ENCODE measurements around the gene PROSER3.

PROSER3 gene

DNA sequence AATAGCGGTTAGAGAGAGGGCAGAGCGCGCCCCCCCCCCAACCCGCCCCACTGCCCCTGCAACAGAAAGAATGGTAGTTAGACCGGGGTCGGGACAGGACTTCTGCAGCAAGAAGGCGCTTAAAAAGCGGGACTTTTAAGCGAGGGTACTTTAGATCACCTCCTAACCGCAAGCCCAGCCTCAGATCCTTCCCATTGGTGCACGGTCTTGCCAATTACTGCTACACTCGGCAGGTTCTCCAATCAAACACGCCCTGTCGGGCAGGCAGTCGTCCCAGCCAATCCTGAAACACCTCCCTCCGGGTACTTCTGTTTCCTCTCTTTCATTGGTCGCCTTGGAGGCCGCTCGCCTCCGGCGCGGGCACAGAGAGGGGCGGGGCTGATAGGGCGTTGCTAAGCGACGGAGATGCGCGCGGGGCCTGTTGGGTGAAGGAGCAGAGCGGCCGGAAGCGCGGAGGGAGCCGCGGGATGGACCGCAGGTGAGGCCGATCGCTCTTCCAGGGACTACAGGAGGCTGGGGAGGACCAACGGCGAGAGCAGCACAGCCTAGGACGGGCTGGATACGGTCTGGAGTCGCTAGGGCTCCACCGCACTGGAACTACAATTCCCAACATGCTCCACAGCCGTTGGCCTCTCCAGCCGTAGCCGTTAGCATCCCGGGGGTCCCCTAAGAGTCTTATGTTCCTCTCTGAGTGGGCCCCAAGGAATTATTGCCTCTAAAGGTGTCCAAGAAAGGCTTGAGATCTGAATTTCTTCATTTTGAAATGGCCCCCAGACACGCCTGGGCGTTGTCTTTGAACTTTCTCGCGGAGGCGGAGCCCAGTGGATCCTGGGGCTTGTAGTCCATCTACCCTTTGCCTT is at the start of gene PROSER3:
PROSER3 (plus strand) TSS at position 428 of the 860 bp plus-strand sequence; CDS start at position 468, 40 bp downstream.
- Histone ChIP-seq H3K36me3 (ENCODE audit: insufficient read depth, low read length) (0 out of 2 replicates have a peak, but pooled peaks cover 6% of the 10 kb centered on the region), H3K79me2 (ENCODE audit: control insufficient read depth, insufficient read depth, low read length, unreplicated experiment) (peaks cover 12% of the 10 kb centered on the region), H3K27ac (ENCODE audit: low read depth, low read length) (peak within 1 kb of the TSS; percentile 95), H3K4me3 (ENCODE audit: low read depth, low read length) (peak within 1 kb of the TSS; percentile 93), H3K27me3 (ENCODE audit: insufficient read depth, low read length) (no peaks in the 10 kb centered on the region), H3K4me1 (ENCODE audit: control insufficient read depth, insufficient read depth, low read length, unreplicated experiment) (peaks cover 22% of the 10 kb centered on the region), H2AFZ (ENCODE audit: low read length, unreplicated experiment) (peak within 1 kb of the TSS; percentile 71)

DNA sequence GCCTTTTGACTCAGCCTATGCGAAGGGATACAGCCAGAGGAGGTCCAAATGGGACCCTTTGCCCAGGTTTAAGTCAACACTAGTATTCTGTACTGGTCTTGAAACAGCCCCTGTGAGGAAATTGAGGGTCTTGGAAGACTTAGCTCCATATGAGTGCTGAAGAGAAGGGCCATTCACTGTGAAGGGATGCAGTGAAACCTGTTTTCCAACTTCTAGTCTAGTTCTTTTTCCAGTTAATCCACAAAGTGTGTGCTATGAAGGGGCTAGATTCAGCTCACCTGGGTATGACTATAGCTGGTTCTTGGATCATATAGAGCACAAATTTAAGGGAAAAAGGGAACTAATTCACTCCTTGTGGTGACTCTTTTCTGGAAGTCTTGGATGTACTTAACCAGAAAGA is 49.6 kb upstream of the PROSER3 start:
- H3K27ac ChIP-seq (ENCODE audit: low read depth, low read length): no peak overlapping the region
- H2AFZ ChIP-seq (ENCODE audit: low read length, unreplicated experiment): no peak overlapping the region
- no peaks in the 10 kb centered on the region for H3K36me3 ChIP-seq (ENCODE audit: insufficient read depth, low read length)
- no peaks in the 10 kb centered on the region for H3K79me2 ChIP-seq (ENCODE audit: control insufficient read depth, insufficient read depth, low read length, unreplicated experiment)
- H3K4me1 ChIP-seq (ENCODE audit: control insufficient read depth, insufficient read depth, low read length, unreplicated experiment): peaks cover 5% of the 10 kb centered on the region
- H3K27me3 ChIP-seq (ENCODE audit: insufficient read depth, low read length): no peaks in the 10 kb centered on the region
- no peak overlapping the region for H3K4me3 ChIP-seq (ENCODE audit: low read depth, low read length)

DNA sequence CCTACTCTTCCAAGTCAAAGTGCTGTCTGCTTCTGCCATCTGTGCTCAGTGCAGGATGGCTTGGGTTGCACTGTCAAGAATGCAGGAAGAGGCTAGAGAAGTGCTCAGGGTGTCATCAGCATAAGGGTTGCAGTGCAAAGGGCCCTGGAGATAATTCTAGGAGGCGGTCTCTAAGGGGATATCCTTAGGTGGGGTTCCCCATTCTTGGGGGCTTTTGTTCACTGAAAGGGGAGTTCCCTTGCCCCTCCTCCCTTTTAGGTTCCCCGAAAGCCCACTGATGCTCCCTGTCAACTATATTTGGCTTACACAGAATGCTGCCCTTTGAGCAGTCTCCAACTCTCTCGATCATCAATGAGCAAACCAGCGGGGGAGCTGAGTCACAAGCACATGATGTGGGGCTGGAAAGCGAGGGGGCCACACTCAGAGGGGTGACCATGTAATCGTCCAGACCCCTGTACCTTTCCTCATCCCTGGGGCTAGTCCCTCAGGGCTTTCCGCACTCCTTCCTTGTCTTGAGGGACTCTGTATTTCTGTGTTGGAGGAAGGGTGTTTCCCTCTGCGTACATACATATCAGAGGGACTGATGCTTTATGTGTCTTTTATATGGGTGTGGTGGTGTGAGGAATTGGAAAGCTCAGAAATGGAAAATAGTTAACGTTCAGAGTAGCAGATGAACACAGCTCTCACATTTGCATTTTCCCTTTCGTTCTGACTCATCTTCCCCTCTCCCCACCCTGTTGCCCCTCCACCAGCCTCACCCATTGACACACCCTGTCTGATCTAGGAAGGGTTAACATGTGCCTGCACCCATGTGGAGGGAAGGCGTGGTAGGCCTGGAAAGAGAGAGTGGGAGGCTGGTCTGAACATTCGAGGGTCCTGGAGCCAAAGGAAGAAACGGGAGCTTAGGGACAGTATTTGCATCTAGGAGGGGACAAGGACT is 46.9 kb upstream of the PROSER3 start:
- Histone ChIP-seq H3K4me3 (ENCODE audit: low read depth, low read length) (no peak overlapping the region), H2AFZ (ENCODE audit: low read length, unreplicated experiment) (no peak overlapping the region), H3K79me2 (ENCODE audit: control insufficient read depth, insufficient read depth, low read length, unreplicated experiment) (no peaks in the 10 kb centered on the region), H3K4me1 (ENCODE audit: control insufficient read depth, insufficient read depth, low read length, unreplicated experiment) (peaks cover 9% of the 10 kb centered on the region), H3K27ac (ENCODE audit: low read depth, low read length) (0 out of 2 replicates have a peak overlapping the region, but pooled peaks have one; percentile 48), H3K36me3 (ENCODE audit: insufficient read depth, low read length) (no peaks in the 10 kb centered on the region), H3K27me3 (ENCODE audit: insufficient read depth, low read length) (no peaks in the 10 kb centered on the region)

DNA sequence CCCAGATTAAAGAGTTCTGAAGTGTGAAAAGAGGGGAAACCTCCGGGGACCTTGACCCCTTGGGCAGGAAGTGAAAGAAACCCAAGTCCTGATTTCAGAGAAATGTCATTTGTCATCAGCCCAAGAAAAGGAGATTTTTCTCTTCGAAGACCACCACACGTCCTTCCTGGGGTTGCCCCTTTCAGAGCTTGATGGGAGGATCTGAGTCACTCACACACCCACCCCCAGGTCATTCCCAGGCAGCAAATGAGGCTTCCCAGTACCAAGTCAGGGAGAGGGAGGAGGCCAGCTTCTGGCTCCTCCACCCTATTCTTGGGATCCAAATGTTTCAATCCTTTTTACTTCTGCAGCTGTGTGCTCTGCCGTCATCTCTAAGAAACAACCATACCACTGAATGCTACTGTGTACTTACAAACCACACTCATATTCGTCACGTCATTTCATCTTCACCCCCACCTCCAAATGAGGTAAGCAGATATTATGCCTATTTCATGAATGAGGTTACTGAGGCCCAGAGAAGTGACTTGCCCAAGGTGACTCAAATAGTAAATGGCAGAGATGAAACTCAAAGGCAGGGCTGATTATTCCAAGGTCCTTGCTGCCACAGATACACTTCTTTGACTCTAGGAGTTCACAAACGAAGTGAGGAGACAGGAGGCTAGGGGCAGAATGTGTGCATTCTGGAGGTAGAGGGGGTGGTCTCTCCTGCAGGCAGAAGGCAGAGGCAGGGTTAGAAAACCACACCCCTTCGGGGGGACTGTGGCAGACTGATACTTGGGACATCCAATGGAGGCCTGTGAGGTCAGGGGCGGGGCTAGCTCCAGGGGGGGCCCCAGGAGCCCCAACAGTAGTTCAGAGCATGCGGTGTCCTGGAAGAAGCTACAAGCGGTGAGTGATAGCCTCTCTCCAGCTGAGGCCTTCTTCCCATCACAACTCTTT is 45.1 kb upstream of the PROSER3 start:
- H3K36me3 ChIP-seq (ENCODE audit: insufficient read depth, low read length): no peaks in the 10 kb centered on the region
- no peak overlapping the region for H2AFZ ChIP-seq (ENCODE audit: low read length, unreplicated experiment)
- H3K27me3 ChIP-seq (ENCODE audit: insufficient read depth, low read length): no peaks in the 10 kb centered on the region
- H3K27ac ChIP-seq (ENCODE audit: low read depth, low read length): no peak overlapping the region
- no peak overlapping the region for H3K4me3 ChIP-seq (ENCODE audit: low read depth, low read length)
- H3K79me2 ChIP-seq (ENCODE audit: control insufficient read depth, insufficient read depth, low read length, unreplicated experiment): no peaks in the 10 kb centered on the region
- H3K4me1 ChIP-seq (ENCODE audit: control insufficient read depth, insufficient read depth, low read length, unreplicated experiment): peaks cover 9% of the 10 kb centered on the region

DNA sequence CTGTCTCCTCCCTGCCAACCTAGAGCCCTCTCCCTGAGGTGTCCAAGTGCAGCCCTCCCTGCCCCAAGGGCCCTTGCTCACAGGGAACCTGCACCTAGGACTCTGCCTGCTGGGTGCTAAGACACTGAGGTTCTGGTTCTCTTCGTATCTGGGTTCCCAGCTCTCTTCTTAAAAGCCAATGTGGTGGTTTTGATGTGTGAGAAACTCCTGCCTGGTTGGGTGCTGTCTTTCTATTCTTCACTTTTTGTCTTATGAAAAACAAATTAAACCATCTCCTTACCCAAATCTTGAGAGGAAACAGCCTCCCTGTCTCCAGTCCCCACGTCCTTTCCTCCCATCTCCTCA is 44.5 kb upstream of the PROSER3 start:
- Histone ChIP-seq H3K27me3 (ENCODE audit: insufficient read depth, low read length) (no peaks in the 10 kb centered on the region), H2AFZ (ENCODE audit: low read length, unreplicated experiment) (no peak overlapping the region), H3K4me1 (ENCODE audit: control insufficient read depth, insufficient read depth, low read length, unreplicated experiment) (peaks cover 9% of the 10 kb centered on the region), H3K4me3 (ENCODE audit: low read depth, low read length) (no peak overlapping the region), H3K79me2 (ENCODE audit: control insufficient read depth, insufficient read depth, low read length, unreplicated experiment) (peaks cover 6% of the 10 kb centered on the region), H3K36me3 (ENCODE audit: insufficient read depth, low read length) (no peaks in the 10 kb centered on the region), H3K27ac (ENCODE audit: low read depth, low read length) (no peak overlapping the region)

DNA sequence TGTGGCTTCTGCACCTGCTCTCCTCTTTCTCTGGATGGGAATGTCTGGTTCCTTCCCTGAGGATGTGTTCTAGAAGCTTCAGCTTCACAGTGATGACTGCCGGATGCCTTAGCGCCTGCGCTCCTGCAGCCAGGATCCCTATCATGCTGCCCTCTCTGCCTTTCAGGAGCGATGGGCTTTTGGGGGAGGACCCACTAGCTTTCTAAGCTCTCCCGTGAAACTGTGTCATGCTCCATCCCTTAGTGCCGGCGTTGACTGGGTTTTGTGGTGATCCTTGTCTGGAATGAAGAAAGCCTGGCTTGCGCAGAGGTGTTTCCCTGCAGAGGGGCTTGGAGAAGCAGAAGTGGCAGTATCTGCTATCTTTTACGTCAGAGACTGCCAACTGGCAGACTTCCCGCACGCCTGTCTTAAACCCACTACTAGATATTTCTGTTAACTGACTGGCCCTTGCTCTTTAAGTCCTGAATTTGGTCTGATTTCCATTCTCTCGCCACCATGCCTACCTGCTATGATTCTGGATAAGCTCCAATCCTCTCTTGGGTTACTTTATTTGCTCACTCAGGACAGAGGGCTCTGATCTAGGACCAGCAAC is 44.0 kb upstream of the PROSER3 start:
- Histone ChIP-seq H3K4me1 (ENCODE audit: control insufficient read depth, insufficient read depth, low read length, unreplicated experiment) (peaks cover 9% of the 10 kb centered on the region), H3K27me3 (ENCODE audit: insufficient read depth, low read length) (no peaks in the 10 kb centered on the region), H3K36me3 (ENCODE audit: insufficient read depth, low read length) (no peaks in the 10 kb centered on the region), H2AFZ (ENCODE audit: low read length, unreplicated experiment) (no peak overlapping the region), H3K79me2 (ENCODE audit: control insufficient read depth, insufficient read depth, low read length, unreplicated experiment) (peaks cover 11% of the 10 kb centered on the region), H3K27ac (ENCODE audit: low read depth, low read length) (no peak overlapping the region), H3K4me3 (ENCODE audit: low read depth, low read length) (no peak overlapping the region)

DNA sequence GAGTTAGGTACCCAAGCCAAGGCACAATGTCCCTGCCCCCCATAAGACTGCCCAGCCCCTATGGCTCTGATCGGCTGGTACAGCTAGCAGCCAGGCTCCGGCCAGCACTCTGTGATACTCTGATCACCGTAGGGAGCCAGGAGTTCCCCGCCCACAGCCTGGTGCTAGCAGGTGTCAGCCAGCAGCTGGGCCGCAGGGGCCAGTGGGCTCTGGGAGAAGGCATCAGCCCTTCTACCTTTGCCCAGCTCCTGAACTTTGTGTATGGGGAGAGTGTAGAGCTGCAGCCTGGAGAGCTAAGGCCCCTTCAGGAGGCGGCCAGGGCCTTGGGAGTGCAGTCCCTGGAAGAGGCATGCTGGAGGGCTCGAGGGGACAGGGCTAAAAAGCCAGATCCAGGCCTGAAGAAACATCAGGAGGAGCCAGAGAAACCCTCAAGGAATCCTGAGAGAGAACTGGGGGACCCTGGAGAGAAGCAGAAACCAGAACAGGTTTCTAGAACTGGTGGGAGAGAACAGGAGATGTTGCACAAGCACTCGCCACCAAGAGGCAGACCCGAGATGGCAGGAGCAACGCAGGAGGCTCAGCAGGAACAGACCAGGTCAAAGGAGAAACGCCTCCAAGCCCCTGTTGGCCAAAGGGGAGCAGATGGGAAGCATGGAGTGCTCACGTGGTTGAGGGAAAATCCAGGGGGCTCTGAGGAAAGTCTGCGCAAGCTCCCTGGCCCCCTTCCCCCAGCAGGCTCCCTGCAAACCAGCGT is 43.2 kb upstream of the PROSER3 start:
- no peaks in the 10 kb centered on the region for H3K27me3 ChIP-seq (ENCODE audit: insufficient read depth, low read length)
- H3K4me3 ChIP-seq (ENCODE audit: low read depth, low read length): no peak overlapping the region
- H2AFZ ChIP-seq (ENCODE audit: low read length, unreplicated experiment): no peak overlapping the region
- H3K36me3 ChIP-seq (ENCODE audit: insufficient read depth, low read length): no peaks in the 10 kb centered on the region
- H3K27ac ChIP-seq (ENCODE audit: low read depth, low read length): no peak overlapping the region
- peaks cover 9% of the 10 kb centered on the region for H3K4me1 ChIP-seq (ENCODE audit: control insufficient read depth, insufficient read depth, low read length, unreplicated experiment)
- peaks cover 19% of the 10 kb centered on the region for H3K79me2 ChIP-seq (ENCODE audit: control insufficient read depth, insufficient read depth, low read length, unreplicated experiment)

DNA sequence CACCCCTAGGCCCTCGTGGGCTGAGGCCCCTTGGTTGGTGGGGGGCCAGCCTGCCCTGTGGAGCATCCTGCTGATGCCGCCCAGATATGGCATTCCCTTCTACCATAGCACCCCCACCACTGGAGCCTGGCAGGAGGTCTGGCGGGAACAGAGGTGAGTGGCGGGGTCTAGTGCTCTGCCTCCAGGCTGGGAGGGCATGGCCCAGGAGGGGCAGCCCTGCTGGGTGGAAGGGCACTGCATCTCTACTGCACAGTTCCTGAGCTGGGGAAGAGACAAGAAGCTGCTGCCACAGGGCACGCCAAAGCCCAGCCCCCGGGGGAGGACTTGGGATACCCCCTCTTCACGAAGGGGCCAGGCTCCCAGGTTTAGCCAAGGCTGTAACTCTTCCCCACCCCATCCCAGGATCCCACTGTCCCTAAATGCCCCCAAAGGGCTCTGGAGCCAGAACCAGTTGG is 42.6 kb upstream of the PROSER3 start:
- Histone ChIP-seq H3K4me1 (ENCODE audit: control insufficient read depth, insufficient read depth, low read length, unreplicated experiment) (peaks cover 9% of the 10 kb centered on the region), H2AFZ (ENCODE audit: low read length, unreplicated experiment) (no peak overlapping the region), H3K4me3 (ENCODE audit: low read depth, low read length) (peak overlapping the region; percentile 82; the same call in 1 of the 2 replicates), H3K27me3 (ENCODE audit: insufficient read depth, low read length) (no peaks in the 10 kb centered on the region), H3K79me2 (ENCODE audit: control insufficient read depth, insufficient read depth, low read length, unreplicated experiment) (peaks cover 24% of the 10 kb centered on the region), H3K36me3 (ENCODE audit: insufficient read depth, low read length) (no peaks in the 10 kb centered on the region), H3K27ac (ENCODE audit: low read depth, low read length) (no peak overlapping the region)

DNA sequence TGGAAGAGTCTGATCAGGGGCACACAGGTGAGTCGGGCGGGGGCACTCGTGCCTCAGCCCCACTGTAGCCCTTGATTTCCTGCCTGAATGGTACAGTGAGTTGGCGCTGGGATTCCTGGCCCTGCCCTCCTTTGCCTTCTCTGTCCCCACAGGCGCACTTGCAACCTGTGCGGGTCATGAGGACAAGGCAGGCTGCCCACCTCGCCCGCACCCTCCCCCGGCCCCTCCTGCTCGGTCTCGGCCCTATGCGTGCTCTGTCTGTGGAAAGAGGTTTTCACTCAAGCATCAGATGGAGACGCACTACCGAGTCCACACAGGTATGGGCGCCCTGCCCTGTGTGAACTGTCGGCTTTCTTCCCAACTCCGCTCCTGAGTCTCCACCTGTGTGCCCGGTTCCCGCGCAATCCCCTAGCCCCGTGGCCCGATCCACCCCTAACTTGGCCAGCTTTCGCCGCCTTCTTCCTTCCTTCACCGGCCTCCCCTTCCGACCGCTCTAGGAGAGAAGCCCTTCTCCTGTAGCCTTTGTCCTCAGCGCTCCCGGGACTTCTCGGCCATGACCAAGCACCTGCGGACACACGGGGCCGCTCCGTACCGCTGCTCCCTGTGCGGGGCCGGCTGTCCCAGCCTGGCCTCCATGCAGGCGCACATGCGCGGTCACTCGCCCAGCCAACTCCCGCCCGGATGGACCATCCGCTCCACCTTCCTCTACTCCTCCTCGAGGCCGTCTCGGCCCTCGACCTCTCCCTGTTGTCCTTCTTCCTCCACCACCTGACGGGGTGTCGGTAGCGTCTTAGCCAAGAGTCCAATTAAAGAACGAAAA is 41.8 kb upstream of the PROSER3 start:
- Histone ChIP-seq H3K27ac (ENCODE audit: low read depth, low read length) (peak overlapping the region; percentile 25; the same call in 1 of the 2 replicates), H3K4me3 (ENCODE audit: low read depth, low read length) (peak overlapping the region; percentile 82), H3K27me3 (ENCODE audit: insufficient read depth, low read length) (no peaks in the 10 kb centered on the region), H2AFZ (ENCODE audit: low read length, unreplicated experiment) (peak overlapping the region; percentile 53), H3K79me2 (ENCODE audit: control insufficient read depth, insufficient read depth, low read length, unreplicated experiment) (peaks cover 24% of the 10 kb centered on the region), H3K36me3 (ENCODE audit: insufficient read depth, low read length) (no peaks in the 10 kb centered on the region), H3K4me1 (ENCODE audit: control insufficient read depth, insufficient read depth, low read length, unreplicated experiment) (peaks cover 5% of the 10 kb centered on the region)

Measured in ACC112 (cell line).